Tibial artery (tissue), 4 donors: ENCODE data around the gene B3GALT6.

Source experiments
- DNase-seq, 2 donors: peaks; one replicate each; pipeline ENCODE4 v3.0.0-alpha.2; 2019
- H3K27ac ChIP-seq, 2 donors: fragments of 200-600 bp; sonication (generic) in 1 of 2; 1 replicate in 1 of 2; 2 replicates in 1 of 2; pipeline ENCODE4 v1.5.1; 2018 to 2019; ENCODE audit warnings: mild to moderate bottlenecking in 1 of 2
- H3K27me3 ChIP-seq, 2 donors: fragments of 200-600 bp; sonication (generic) in 1 of 2; one replicate each; pipeline versions ENCODE4 v1.5.1 to v1.6.0; 2016 to 2019
- H3K36me3 ChIP-seq, 3 donors: fragments of 200-600 bp; sonication (generic) in 2 of 3; one replicate each; pipeline ENCODE4 v1.5.1; 2016 to 2019; ENCODE audit warnings: mild to moderate bottlenecking in 2 of 3
- H3K4me1 ChIP-seq, 4 donors: fragments of 200-600 bp; sonication (generic) in 2 of 4; 1 replicate in 3 of 4; 2 replicates in 1 of 4; pipeline ENCODE4 v1.5.1; 2016 to 2019
- H3K4me3 ChIP-seq, 2 donors: fragments of 200-600 bp; sonication (generic) in 1 of 2; 1 replicate in 1 of 2; 2 replicates in 1 of 2; pipeline ENCODE4 v1.5.1; 2018 to 2019; ENCODE audit warnings: mild to moderate bottlenecking in 2 of 2
- H3K9me3 ChIP-seq, 3 donors: fragments of 200-600 bp; sonication (generic) in 1 of 3; one replicate each; pipeline ENCODE4 v1.5.1; 2016 to 2019
- intact Hi-C: fragments of 100-400 bp; cut with DNase I; formaldehyde crosslinking; loops from one replicate; pipeline ENCODE4 v1.15.0; 2023; ENCODE audit warnings: low total_unique reads
- TF ChIP-seq, protein P1 (sequence below), 2 experiments: fragments of 200-600 bp in 1 of 2; fragments of 450-650 bp in 1 of 2; IDR thresholded peaks; one replicate each; pipeline ENCODE4 v1.5.1; 2017 to 2019; ENCODE audit warnings: antibody characterized with exemption in 2 of 2, mild to moderate bottlenecking in 1 of 2, moderate library complexity in 1 of 2

The B3GALT6 gene

DNA sequence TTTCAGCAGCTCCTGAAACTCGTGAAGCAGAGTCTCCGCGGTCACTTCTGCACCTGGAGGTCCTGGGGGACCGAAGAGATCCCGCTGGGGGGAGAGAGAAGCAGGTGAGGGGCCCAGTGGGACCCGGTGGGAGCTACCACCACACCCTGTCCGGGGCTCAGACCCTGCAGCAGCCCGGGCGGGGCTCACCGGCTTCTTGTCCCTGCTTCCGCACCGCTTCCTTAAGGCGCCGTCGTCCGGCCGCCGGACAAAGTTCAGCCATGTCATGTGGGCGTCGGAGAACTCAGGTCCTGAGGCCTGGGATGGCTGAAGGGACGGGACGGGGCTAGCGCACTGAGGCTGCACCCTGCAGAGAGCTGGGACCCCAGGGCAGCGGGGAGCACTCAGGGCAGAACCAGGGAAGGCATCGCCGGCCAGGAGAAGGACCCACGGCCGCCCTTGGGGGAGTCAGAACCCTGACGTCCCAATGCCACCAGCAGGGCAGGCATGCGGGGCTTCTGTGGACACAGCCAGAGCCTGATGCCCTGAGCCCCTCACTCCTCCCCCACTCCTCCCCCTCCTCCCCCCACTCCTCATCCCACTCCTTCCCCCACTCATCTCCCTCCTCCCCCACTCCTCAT, 12.3 kb downstream of the B3GALT6 start:
- Histone ChIP-seq H3K27ac (no peak overlapping the region), H3K4me3 (no peak overlapping the region), H3K9me3 (no peaks in the 10 kb centered on the region), H3K4me1 (peaks cover 0 to 24% (median 5%) of the 10 kb centered on the region in 4 donors), H3K27me3 (peaks cover 0 to 56% of the 10 kb centered on the region in 2 donors), H3K36me3 (peaks cover 0 to 12% (median 5%) of the 10 kb centered on the region in 3 donors)
- DNase-seq, result no peak
- intact Hi-C loops, result no loop called here
- TF ChIP-seq, protein P1, sequence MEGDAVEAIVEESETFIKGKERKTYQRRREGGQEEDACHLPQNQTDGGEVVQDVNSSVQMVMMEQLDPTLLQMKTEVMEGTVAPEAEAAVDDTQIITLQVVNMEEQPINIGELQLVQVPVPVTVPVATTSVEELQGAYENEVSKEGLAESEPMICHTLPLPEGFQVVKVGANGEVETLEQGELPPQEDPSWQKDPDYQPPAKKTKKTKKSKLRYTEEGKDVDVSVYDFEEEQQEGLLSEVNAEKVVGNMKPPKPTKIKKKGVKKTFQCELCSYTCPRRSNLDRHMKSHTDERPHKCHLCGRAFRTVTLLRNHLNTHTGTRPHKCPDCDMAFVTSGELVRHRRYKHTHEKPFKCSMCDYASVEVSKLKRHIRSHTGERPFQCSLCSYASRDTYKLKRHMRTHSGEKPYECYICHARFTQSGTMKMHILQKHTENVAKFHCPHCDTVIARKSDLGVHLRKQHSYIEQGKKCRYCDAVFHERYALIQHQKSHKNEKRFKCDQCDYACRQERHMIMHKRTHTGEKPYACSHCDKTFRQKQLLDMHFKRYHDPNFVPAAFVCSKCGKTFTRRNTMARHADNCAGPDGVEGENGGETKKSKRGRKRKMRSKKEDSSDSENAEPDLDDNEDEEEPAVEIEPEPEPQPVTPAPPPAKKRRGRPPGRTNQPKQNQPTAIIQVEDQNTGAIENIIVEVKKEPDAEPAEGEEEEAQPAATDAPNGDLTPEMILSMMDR (IDR thresholded peaks at IDR 0.05), result no peak

DNA sequence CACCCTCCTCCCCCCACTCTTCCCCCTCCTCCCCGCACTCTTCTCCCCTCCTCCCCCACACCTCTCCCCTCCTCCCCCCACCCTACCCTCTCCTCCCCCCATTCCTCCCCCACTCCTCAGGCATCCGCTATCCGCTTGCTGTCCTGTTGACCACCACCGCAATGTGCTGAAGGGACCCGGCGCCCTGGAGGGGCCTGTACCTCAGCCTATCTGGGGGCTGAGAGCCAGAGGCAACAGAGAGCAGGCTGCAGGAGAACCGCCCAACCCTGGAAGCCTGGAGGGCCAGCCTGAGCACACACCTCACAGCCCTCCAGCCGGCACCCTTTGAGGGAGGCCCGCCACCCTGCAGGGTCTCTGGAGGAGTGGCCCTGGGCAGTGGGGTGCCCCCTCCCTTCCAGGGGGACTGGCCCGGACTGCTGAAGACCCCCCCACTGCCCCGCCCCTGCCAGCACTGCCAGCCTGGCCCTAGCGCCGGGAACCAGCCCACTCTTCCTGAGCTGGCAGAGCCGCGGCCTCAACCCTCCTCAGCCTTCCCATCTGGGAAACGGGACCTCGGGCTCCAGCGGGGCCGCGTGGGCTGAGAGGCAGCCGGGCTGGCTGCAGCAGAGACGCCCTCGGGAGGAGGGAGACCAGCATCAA, 13.3 kb downstream of the B3GALT6 start:
- intact Hi-C loops, result no loop called here

DNA sequence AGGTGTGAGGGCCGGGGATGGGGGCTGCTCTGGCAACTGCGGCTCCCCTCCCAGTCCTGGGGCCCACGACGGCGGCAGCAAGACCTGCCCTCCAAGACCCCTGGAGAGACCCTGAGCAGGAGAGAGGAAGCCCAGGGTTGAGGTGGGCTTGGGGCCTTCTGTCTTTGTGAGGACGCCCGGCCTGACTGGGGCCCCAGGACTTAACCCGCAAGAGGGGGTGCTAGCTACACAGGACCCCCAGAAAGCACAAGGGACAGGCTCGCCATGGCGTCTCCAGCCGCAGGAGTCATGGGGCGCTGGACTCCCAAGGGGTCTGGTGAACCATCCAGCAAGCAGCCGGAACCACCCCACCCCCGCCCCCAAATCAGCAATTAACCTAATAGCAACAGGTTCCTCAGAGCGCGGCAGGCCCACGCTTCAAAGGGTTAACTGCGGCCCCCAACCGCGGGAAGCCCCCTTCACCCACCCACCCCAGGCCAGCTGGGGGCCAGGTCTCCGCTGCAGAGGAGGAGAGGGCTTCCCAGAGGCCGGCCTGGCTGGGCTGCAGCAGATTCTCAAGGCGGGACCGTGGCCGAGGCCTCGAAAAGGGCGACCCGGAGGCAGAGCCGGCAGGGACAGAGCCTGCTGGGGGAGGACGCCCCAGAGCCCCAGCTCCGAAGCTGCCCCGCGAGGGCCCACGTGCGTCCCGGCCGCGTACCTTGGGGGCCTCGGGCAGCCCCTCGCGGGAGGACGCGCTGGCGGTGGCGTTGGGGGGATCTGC, 14.0 kb downstream of the B3GALT6 start:
- Histone ChIP-seq H3K36me3 (peaks cover 0 to 17% (median 10%) of the 10 kb centered on the region in 3 donors), H3K27ac (no peak overlapping the region), H3K27me3 (peaks cover 0 to 39% of the 10 kb centered on the region in 2 donors), H3K4me1 (peaks cover 0 to 17% (median 5%) of the 10 kb centered on the region in 4 donors), H3K4me3 (no peak overlapping the region), H3K9me3 (no peaks in the 10 kb centered on the region)
- TF ChIP-seq, protein P1 (IDR thresholded peaks at IDR 0.05), result no peak
- intact Hi-C loops, result no loop called here
- no peak for DNase-seq

More for the DNA sequence above, 13.3 kb downstream of the B3GALT6 start:
- no peak overlapping the region for H3K27ac ChIP-seq
- H3K4me1 ChIP-seq, result peaks cover 0 to 17% (median 5%) of the 10 kb centered on the region in 4 donors
- H3K27me3 ChIP-seq, result peaks cover 0 to 46% of the 10 kb centered on the region in 2 donors
- TF ChIP-seq, protein P1 (IDR thresholded peaks at IDR 0.05), result no peak
- no peak for DNase-seq
- no peak overlapping the region for H3K4me3 ChIP-seq
- H3K36me3 ChIP-seq, result peaks cover 0 to 12% (median 5%) of the 10 kb centered on the region in 3 donors
- H3K9me3 ChIP-seq, result no peaks in the 10 kb centered on the region

DNA sequence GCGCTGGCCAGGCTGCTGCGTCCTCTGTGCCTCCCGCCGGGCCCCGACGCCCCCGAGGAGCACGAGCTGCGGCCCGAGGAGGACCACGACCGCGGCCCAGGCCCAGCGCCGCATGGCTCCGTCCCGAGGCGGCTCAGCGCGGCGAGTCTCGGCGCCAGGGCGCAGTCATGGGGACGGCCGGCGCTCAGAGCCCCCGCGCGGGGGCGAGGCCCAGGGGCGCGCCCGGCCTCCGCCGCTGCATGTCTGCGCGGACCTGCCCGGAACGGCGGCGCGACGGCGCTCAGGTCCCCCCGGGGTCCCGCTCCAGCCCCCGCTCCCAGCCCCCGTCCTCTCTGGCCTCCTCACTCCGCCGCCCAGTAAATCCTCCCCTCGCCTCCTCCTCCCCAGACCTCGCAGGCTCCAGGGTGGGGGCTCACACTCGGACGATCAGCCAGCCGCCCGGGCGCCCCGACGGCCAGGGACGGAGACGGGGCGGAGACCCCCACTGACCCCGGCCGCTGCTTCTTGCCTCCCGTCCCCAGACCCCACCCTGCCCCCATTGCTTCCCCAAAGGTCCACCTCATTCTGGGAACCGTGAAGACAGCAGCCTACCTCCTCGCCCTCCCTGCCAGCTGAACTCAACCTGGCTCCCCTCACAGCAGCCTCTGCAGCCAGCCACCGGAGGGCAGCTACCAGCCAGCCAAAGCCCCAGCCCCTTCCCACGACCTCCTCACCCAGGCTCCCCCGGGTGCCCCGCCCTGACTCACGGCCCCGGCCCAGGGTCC, 14.7 kb downstream of the B3GALT6 start, which contains the start of gene C1QTNF12:
Gene C1QTNF12, minus strand, starts transcription at position 146 of the 764 bp plus-strand sequence. Its CDS starts 32 bp downstream, at position 114.
- intact Hi-C loops, result no loop called here
- no peak within 1 kb of the TSS for H3K4me3 ChIP-seq

More for the DNA sequence above, 14.7 kb downstream of the B3GALT6 start, which contains the start of gene C1QTNF12:
- TF ChIP-seq, protein P1 (IDR thresholded peaks at IDR 0.05), result no peak
- Histone ChIP-seq H3K27me3 (peaks cover 0 to 35% of the 10 kb centered on the region in 2 donors), H3K36me3 (peaks cover 0 to 24% (median 12%) of the 10 kb centered on the region in 3 donors), H3K27ac (no peak within 1 kb of the TSS), H3K4me1 (peaks cover 0 to 17% (median 5%) of the 10 kb centered on the region in 4 donors), H3K9me3 (no peaks in the 10 kb centered on the region)
- DNase-seq, result no peak
